DMS 273 (cell line): ENCODE results near the gene FCN2.

Experiments used
- DNase-seq: peaks from one replicate; lab custom pipeline; 2025; ENCODE audit not compliant: unreplicated experiment; lab: John Stamatoyannopoulos, UW

Gene FCN2

GRCh38 chr9:134929193-134930158 is 48.9 kb downstream of the FCN2 start:
- no peak for DNase-seq

- DNase-seq = no peak
Measured at GRCh38 chr9:134930398-134930797, 49.8 kb downstream of the FCN2 start.

GRCh38 chr9:134932171-134932570 is 51.6 kb downstream of the FCN2 start:
- DNase-seq = no peak

- no peak for DNase-seq
Measured at GRCh38 chr9:134932606-134933005, 52.0 kb downstream of the FCN2 start.

GRCh38 chr9:134933076-134933659 is 52.6 kb downstream of the FCN2 start:
- no peak for DNase-seq

- DNase-seq = no peak
Measured at GRCh38 chr9:134935056-134935640, 54.5 kb downstream of the FCN2 start.

GRCh38 chr9:134935701-134936345 is 55.2 kb downstream of the FCN2 start:
- no peak for DNase-seq

- no peak for DNase-seq
Measured at GRCh38 chr9:134936346-134937163, 55.9 kb downstream of the FCN2 start.
